OCI-LY3 (cell line): Measurements from ENCODE around the gene SNX25.

ENCODE experiments used
- H2AFZ ChIP-seq: fragments of 200-600, 300-600 bp; shearing (Covaris generic); 2 replicates; pipeline ENCODE4 v1.6.0; 2014; ENCODE audit warnings: antibody characterized with exemption, low read depth, low read length
- H3K27ac ChIP-seq: fragments of 200-600, 300-600 bp; sonication (generic); 2 replicates; pipeline ENCODE4 v1.5.1; 2014; ENCODE audit warnings: mild to moderate bottlenecking, low read length, moderate library complexity, mixed read lengths
- H3K27me3 ChIP-seq: fragments of 200-600, 300-600 bp; sonication (generic); 2 replicates; pipeline ENCODE4 v1.6.1; 2014; ENCODE audit warnings: low read depth, low read length, mixed read lengths
- H3K36me3 ChIP-seq: fragments of 200-600, 300-600 bp; sonication (generic); replicated peaks from 2 replicates; pipeline ENCODE3; 2014; ENCODE audit warnings: low read depth, low read length, mixed read lengths
- H3K4me1 ChIP-seq: fragments of 300-600, 200-600 bp; sonication (generic); 2 replicates; pipeline ENCODE4 v1.6.1; 2014; ENCODE audit warnings: low read length, mixed read lengths
- H3K4me2 ChIP-seq: fragments of 200-600, 300-600 bp; sonication (generic); 2 replicates; pipeline ENCODE4 v1.6.1; 2014; ENCODE audit warnings: low read length, mixed read lengths
- H3K4me3 ChIP-seq: fragments of 300-600, 200-600 bp; sonication (generic); 2 replicates; pipeline ENCODE4 v1.5.1; 2014; ENCODE audit warnings: antibody characterized with exemption, mild to moderate bottlenecking, low read length, moderate library complexity
- H3K79me2 ChIP-seq: fragments of 300-600, 200-600 bp; shearing (Covaris generic); 2 replicates; pipeline ENCODE4 v1.6.1; 2014; ENCODE audit warnings: mild to moderate bottlenecking, low read length, mixed read lengths
- H3K9ac ChIP-seq: fragments of 300-600, 200-600 bp; shearing (Covaris generic); 2 replicates; pipeline ENCODE4 v1.6.0; 2014; ENCODE audit warnings: mild to moderate bottlenecking, low read length, moderate library complexity
- H3K9me3 ChIP-seq: fragments of 200-600, 300-600 bp; shearing (Covaris generic); 2 replicates; pipeline ENCODE4 v1.6.1; 2014; ENCODE audit warnings: low read length, mixed read lengths; ENCODE audit not compliant: insufficient read depth
- H4K20me1 ChIP-seq: fragments of 200-600, 300-600 bp; sonication (generic); 2 replicates; pipeline ENCODE4 v1.6.1; 2016; ENCODE audit warnings: low read length, mixed read lengths; ENCODE audit not compliant: insufficient read depth
- EZH2phosphoT487 ChIP-seq: fragments of 200-600 bp; shearing (Covaris generic); IDR thresholded peaks from 2 replicates; pipeline ENCODE4 v1.6.1; 2018; ENCODE audit warnings: antibody characterized with exemption, mixed run types, low read depth
- TF ChIP-seq, protein P1 (sequence below): fragments of 200-600, 300-600 bp; sonication (generic); IDR thresholded peaks from 2 replicates; pipeline ENCODE4 v1.5.1; 2014; ENCODE audit warnings: antibody characterized with exemption, low read length, low read depth

The SNX25 gene

DNA sequence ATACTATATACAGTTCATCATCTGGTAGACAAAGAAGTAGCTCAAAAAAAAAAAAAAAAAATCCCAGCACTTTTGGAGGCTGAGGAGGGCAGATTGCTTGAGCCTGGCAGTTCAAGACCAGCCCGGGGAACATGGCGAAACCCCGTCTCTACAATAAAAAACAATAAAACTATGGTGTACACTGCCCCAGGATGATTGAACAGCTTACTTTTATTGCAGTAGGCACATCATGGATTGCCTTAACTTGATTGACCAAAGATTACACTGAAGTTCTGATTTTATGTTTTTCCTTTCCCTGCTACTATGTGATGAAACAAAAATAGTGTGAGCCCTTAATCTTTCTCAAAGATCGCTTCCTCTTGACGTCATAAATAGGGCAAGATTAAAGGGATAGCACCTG, 60.6 kb downstream of the SNX25 start:
- Histone ChIP-seq H3K4me1 (no peaks in the 10 kb centered on the region; the same call in 1 of the 2 replicates), H3K4me3 (no peak overlapping the region), H3K9me3 (no peaks in the 10 kb centered on the region), H3K79me2 (no peaks in the 10 kb centered on the region), H3K27me3 (no peaks in the 10 kb centered on the region), H2AFZ (no peak overlapping the region), H3K36me3 (no peaks in the 10 kb centered on the region), H3K4me2 (no peak overlapping the region), H4K20me1 (no peaks in the 10 kb centered on the region), H3K9ac (no peak overlapping the region), H3K27ac (no peak overlapping the region)
- TF ChIP-seq, protein P1, sequence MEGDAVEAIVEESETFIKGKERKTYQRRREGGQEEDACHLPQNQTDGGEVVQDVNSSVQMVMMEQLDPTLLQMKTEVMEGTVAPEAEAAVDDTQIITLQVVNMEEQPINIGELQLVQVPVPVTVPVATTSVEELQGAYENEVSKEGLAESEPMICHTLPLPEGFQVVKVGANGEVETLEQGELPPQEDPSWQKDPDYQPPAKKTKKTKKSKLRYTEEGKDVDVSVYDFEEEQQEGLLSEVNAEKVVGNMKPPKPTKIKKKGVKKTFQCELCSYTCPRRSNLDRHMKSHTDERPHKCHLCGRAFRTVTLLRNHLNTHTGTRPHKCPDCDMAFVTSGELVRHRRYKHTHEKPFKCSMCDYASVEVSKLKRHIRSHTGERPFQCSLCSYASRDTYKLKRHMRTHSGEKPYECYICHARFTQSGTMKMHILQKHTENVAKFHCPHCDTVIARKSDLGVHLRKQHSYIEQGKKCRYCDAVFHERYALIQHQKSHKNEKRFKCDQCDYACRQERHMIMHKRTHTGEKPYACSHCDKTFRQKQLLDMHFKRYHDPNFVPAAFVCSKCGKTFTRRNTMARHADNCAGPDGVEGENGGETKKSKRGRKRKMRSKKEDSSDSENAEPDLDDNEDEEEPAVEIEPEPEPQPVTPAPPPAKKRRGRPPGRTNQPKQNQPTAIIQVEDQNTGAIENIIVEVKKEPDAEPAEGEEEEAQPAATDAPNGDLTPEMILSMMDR, result no peak
- TF ChIP-seq EZH2phosphoT487, result no peak

DNA sequence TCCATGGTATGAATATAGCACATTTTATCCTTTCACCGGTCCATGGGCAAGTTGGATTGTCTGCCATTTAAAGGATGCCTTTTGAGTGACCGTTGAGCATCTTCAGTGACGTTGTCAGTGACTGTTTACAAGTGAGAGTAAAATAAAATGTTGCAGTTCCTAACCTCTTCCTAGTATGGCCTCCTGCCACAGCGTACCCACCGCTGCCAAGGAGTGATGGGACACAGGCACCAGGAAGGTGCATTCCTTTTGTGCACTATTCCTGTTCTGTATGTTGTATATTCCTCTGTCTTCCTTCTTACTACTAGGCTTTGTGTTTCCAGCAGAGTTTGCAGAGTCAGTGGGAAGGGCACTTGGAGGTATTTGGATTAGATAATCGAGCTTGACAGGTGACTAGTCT, 61.5 kb downstream of the SNX25 start:
- TF ChIP-seq, protein P1, result no peak
- no peak for TF ChIP-seq EZH2phosphoT487
- H3K4me3 ChIP-seq, result no peak overlapping the region
- no peak overlapping the region for H3K27ac ChIP-seq
- H3K36me3 ChIP-seq, result no peaks in the 10 kb centered on the region
- no peaks in the 10 kb centered on the region for H3K79me2 ChIP-seq
- no peaks in the 10 kb centered on the region; the same call in 1 of the 2 replicates for H3K4me1 ChIP-seq
- H3K9me3 ChIP-seq, result no peaks in the 10 kb centered on the region
- H3K4me2 ChIP-seq, result no peak overlapping the region
- H3K27me3 ChIP-seq, result no peaks in the 10 kb centered on the region
- H2AFZ ChIP-seq, result no peak overlapping the region
- H3K9ac ChIP-seq, result no peak overlapping the region
- no peaks in the 10 kb centered on the region for H4K20me1 ChIP-seq

DNA sequence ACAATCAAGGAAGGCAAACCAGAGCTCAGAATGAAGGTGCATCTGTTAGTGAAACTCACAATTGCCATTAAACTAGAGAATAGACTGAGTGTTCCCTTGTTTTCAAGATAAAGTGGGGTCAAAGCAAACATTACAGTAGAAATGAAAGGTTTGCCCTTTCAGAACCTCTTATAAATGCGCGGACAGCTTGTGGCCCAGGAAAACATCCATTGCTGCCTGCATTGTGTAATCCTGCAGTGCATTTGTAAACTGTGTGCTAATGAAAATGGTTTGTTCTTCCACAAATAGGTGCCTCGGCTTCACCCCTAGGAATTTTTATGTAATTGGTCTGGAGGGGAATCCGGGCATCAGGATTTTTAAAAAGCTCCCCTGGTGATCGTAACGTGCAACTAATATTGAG, 62.8 kb downstream of the SNX25 start:
- Histone ChIP-seq H4K20me1 (no peaks in the 10 kb centered on the region), H3K9ac (no peak overlapping the region), H3K4me2 (no peak overlapping the region), H3K27ac (no peak overlapping the region), H3K36me3 (no peaks in the 10 kb centered on the region), H2AFZ (no peak overlapping the region), H3K9me3 (no peaks in the 10 kb centered on the region), H3K4me3 (no peak overlapping the region), H3K27me3 (no peaks in the 10 kb centered on the region), H3K4me1 (no peaks in the 10 kb centered on the region), H3K79me2 (no peaks in the 10 kb centered on the region)
- no peak for TF ChIP-seq EZH2phosphoT487

DNA sequence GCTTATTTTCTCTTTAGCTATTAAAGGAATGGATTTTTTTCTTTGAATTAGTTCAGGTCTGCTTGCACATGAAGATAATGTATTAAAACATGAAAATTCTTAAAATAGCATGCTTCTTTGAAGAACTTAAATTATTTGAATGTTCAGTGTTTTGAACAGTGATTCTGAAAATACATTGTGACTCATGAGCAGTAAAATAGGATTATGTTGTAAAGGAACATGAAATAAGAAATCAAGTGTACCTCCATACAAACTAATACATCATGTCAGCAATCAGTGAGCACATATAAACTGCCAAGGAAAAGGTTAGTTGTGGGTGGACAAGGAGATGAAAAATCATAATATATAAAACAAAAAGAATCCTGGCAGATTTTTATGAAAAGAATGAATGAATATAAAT, 66.1 kb downstream of the SNX25 start:
- H2AFZ ChIP-seq, result no peak overlapping the region
- TF ChIP-seq, protein P1, result no peak
- TF ChIP-seq EZH2phosphoT487, result no peak
- no peaks in the 10 kb centered on the region for H4K20me1 ChIP-seq
- no peaks in the 10 kb centered on the region for H3K36me3 ChIP-seq
- H3K4me1 ChIP-seq, result no peaks in the 10 kb centered on the region
- H3K9me3 ChIP-seq, result no peaks in the 10 kb centered on the region
- H3K79me2 ChIP-seq, result no peaks in the 10 kb centered on the region
- H3K27me3 ChIP-seq, result no peaks in the 10 kb centered on the region
- H3K9ac ChIP-seq, result no peak overlapping the region
- H3K4me2 ChIP-seq, result no peak overlapping the region
- H3K4me3 ChIP-seq, result no peak overlapping the region
- H3K27ac ChIP-seq, result no peak overlapping the region

DNA sequence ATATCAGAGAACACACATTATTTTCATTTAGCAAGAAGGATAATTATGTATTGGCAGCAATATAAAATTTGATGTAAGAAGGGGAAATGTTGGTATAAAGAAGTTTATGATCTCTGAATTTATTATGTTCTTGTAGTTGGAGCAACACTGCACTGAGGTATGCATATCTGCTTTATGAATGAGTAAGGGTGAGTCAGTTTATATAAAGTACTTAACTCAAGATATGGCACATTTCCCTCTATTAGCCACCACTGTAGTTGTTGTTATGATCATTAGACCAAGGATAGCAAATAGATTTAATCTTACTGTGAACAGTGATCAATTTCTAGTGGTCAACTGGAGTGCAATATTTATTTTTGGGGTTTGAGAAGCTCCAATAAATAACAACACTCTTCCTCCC, 66.6 kb downstream of the SNX25 start:
- no peak overlapping the region for H3K4me2 ChIP-seq
- no peaks in the 10 kb centered on the region for H3K36me3 ChIP-seq
- no peaks in the 10 kb centered on the region for H3K27me3 ChIP-seq
- H4K20me1 ChIP-seq, result no peaks in the 10 kb centered on the region
- H3K9ac ChIP-seq, result no peak overlapping the region
- no peak overlapping the region for H3K4me3 ChIP-seq
- no peak overlapping the region for H2AFZ ChIP-seq
- H3K27ac ChIP-seq, result no peak overlapping the region
- H3K79me2 ChIP-seq, result no peaks in the 10 kb centered on the region
- no peak for TF ChIP-seq EZH2phosphoT487
- TF ChIP-seq, protein P1, result no peak
- H3K9me3 ChIP-seq, result no peaks in the 10 kb centered on the region
- H3K4me1 ChIP-seq, result no peaks in the 10 kb centered on the region
